Type B pancreatic cell (in vitro differentiated cells): Measurements from ENCODE around the gene PDGFA. TPM values are rescaled to one million over a fixed set of nuclear protein-coding genes. Genes with fewer than 3 reads are reported as not detected.

ENCODE experiments used
- DNase-seq: peaks from one replicate; pipeline ENCODE4 v3.0.0; 2021; ENCODE audit warnings: mixed read lengths; ENCODE audit not compliant: unreplicated experiment; ENCODE audit errors: extremely low spot score
- H3K27ac Mint-ChIP-seq: 2 replicates; pipeline ENCODE4 v1.8.0; 2021; ENCODE audit warnings: mild to moderate bottlenecking, mixed read lengths
- H3K27me3 Mint-ChIP-seq: 2 replicates; pipeline ENCODE4 v1.8.0; 2021; ENCODE audit warnings: mixed read lengths
- H3K36me3 Mint-ChIP-seq: 2 replicates; pipeline ENCODE4 v1.8.0; 2021; ENCODE audit warnings: mixed read lengths
- H3K4me1 Mint-ChIP-seq: one replicate; pipeline ENCODE4 v1.8.0; 2021; ENCODE audit warnings: mixed read lengths; ENCODE audit not compliant: unreplicated experiment
- H3K4me3 Mint-ChIP-seq: 2 replicates; pipeline ENCODE4 v1.8.0; 2021; ENCODE audit warnings: mild to moderate bottlenecking, mixed read lengths
- H3K9me3 Mint-ChIP-seq: 2 replicates; pipeline ENCODE4 v1.8.0; 2021; ENCODE audit warnings: mixed read lengths
- CTCF ChIP-seq: fragments of 200-600 bp; sonication (generic); conservative IDR thresholded peaks from 2 replicates; pipeline ENCODE4 v1.5.0; 2021; ENCODE audit warnings: antibody characterized with exemption, mild to moderate bottlenecking
- total RNA-seq: library from RNA; stranded (reverse); gene quantifications from 2 replicates; pipeline ENCODE4 v1.2.1, GENCODE V29; 2021; ENCODE audit warnings: low replicate concordance

PDGFA gene
- total RNA-seq, 1 donor from 2014 or later: 28.1 TPM

DNA sequence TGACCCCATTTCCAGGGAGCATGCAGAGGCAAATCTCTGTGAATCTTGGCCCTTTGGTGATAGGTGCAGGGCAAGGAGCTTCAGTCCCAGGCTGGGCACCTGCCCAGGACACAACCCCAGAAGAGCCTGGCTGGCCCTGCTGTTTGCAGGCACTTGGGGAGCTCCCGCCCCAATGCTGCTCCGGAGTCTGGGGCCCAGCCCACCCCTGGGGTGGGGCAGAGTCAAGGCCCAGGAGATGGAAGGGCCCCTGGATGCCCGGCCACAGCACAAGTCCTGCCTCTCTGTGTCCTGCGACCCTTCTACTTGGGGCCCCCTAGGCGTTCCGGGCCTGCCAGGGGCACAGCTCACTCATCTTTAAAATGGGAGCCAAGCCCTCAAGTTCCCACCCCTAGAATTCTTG lies 24.7 kb downstream of the PDGFA start:
- Mint-ChIP-seq H3K4me3 (no peak overlapping the region), H3K36me3 (peaks cover 12% of the 10 kb centered on the region), H3K27me3 (no peaks in the 10 kb centered on the region), H3K9me3 (no peaks in the 10 kb centered on the region), H3K27ac (no peak overlapping the region), H3K4me1 (peaks cover 6% of the 10 kb centered on the region)
- DNase-seq: no peak
- TF ChIP-seq CTCF: no peak

DNA sequence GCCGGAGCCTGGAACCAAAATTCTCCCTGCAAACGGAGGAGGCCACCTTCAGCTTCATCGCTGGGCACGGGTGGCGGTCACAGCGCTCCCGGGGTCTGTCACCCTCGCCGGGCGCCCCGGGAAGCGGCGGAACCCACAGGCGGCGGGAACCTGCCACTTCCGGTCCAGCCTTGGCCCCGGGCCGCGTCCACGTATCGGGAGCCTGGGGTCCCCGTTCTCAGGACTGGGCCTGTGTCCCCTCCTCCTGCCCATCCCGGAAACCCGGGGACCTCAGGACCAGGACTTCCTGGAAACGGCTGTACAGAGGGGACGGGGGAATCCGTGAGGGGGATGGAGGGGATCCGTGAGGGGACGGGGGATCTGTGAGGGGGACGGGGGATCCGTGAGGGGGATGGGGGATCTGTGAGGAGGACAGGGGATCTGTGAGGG lies 25.4 kb downstream of the PDGFA start:
- H3K27me3 Mint-ChIP-seq: no peaks in the 10 kb centered on the region
- H3K4me1 Mint-ChIP-seq: peaks cover 6% of the 10 kb centered on the region
- H3K36me3 Mint-ChIP-seq: peaks cover 8% of the 10 kb centered on the region
- no peak overlapping the region for H3K27ac Mint-ChIP-seq
- no peaks in the 10 kb centered on the region for H3K9me3 Mint-ChIP-seq
- DNase-seq: no peak
- no peak overlapping the region for H3K4me3 Mint-ChIP-seq
- TF ChIP-seq CTCF: no peak

- Mint-ChIP-seq H3K4me1 (peaks cover 6% of the 10 kb centered on the region), H3K9me3 (no peaks in the 10 kb centered on the region), H3K36me3 (peaks cover 8% of the 10 kb centered on the region), H3K27ac (no peak overlapping the region), H3K4me3 (no peak overlapping the region), H3K27me3 (no peaks in the 10 kb centered on the region)
- DNase-seq: no peak
- TF ChIP-seq CTCF: no peak
These were observed 25.9 kb downstream of the PDGFA start for GRCh38 chr7:493661-494251.

GRCh38 chr7:492714-493065 lies 27.0 kb downstream of the PDGFA start:
- Mint-ChIP-seq H3K27ac (no peak overlapping the region), H3K4me1 (no peaks in the 10 kb centered on the region), H3K36me3 (peaks cover 3% of the 10 kb centered on the region), H3K9me3 (no peaks in the 10 kb centered on the region), H3K27me3 (no peaks in the 10 kb centered on the region), H3K4me3 (no peak overlapping the region)
- DNase-seq: no peak
- no peak for TF ChIP-seq CTCF

DNA sequence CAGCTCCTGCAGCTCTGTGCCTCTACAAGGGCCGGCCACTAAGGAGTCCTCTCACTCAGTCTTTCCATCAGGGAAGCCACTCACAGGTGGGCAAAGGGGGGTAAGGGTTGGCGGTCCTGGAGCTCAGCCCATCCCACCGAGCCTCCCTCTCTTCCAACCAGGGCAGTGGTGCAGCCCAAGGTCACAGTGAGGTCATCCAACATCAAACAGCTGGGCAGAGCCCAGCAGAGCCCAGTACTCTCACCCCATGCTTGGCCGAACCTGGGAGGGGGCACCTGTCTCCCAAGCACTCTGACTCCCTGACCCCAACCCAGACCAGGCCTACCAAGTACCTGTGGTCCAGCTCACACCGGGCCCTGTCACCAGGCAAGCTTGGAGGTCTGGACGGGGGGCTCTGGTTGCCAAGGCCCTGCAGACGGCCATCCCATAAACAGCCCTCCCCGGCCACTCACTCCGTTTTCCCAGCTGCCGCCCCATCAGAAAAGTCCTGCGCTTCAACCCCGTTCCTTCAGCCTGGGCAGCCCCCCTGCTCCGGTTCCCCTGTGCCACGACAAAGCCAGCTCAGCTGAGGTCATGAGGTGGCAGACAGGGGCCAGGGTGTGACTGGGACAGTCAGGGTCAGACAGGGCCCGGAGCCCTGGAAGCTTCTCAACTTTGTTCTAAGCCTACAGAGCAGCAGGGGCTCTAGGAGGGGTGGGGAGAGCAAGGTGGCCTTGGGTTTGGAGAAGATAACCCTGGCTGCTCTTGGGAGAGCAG lies 27.5 kb downstream of the PDGFA start:
- H3K4me3 Mint-ChIP-seq: no peak overlapping the region
- no peaks in the 10 kb centered on the region for H3K27me3 Mint-ChIP-seq
- no peaks in the 10 kb centered on the region for H3K4me1 Mint-ChIP-seq
- no peaks in the 10 kb centered on the region for H3K9me3 Mint-ChIP-seq
- DNase-seq: no peak
- no peaks in the 10 kb centered on the region for H3K36me3 Mint-ChIP-seq
- TF ChIP-seq CTCF: no peak
- H3K27ac Mint-ChIP-seq: no peak overlapping the region
